HUES48 (cell line): ENCODE data around the gene UBIAD1.

ENCODE experiments used
- H3K27ac ChIP-seq: one replicate; pipeline ENCODE4 v1.7.0; 2013; ENCODE audit warnings: low read depth, low read length, inconsistent platforms
- H3K27me3 ChIP-seq: 2 replicates; pipeline ENCODE4 v1.6.1; 2013; ENCODE audit warnings: mild to moderate bottlenecking, low read length; ENCODE audit not compliant: control insufficient read depth, insufficient read depth
- H3K36me3 ChIP-seq: 2 replicates; pipeline ENCODE4 v1.6.1; 2013; ENCODE audit warnings: low read length; ENCODE audit not compliant: control insufficient read depth, insufficient read depth
- H3K4me1 ChIP-seq: 2 replicates; pipeline ENCODE4 v1.6.1; 2013; ENCODE audit warnings: mild to moderate bottlenecking, low read length; ENCODE audit not compliant: control insufficient read depth, insufficient read depth
- H3K4me3 ChIP-seq: 2 replicates; pipeline ENCODE4 v1.5.1; 2013; ENCODE audit warnings: mild to moderate bottlenecking, low read depth, low read length
- H3K9ac ChIP-seq: 2 replicates; pipeline ENCODE4 v1.6.1; 2013; ENCODE audit warnings: mild to moderate bottlenecking, low read depth, low read length, moderate library complexity
- H3K9me3 ChIP-seq: 2 replicates; pipeline ENCODE4 v1.6.1; 2013; ENCODE audit warnings: low read length; ENCODE audit not compliant: control insufficient read depth, insufficient read depth

The UBIAD1 gene

GRCh38 chr1:11314959-11315358 is 42.0 kb downstream of the UBIAD1 start:
- Histone ChIP-seq H3K4me1 (peaks cover 11% of the 10 kb centered on the region; the same call in 1 of the 2 replicates), H3K27ac (no peak overlapping the region), H3K36me3 (no peaks in the 10 kb centered on the region), H3K9ac (no peak overlapping the region), H3K9me3 (no peaks in the 10 kb centered on the region), H3K4me3 (no peak overlapping the region), H3K27me3 (no peaks in the 10 kb centered on the region)

DNA sequence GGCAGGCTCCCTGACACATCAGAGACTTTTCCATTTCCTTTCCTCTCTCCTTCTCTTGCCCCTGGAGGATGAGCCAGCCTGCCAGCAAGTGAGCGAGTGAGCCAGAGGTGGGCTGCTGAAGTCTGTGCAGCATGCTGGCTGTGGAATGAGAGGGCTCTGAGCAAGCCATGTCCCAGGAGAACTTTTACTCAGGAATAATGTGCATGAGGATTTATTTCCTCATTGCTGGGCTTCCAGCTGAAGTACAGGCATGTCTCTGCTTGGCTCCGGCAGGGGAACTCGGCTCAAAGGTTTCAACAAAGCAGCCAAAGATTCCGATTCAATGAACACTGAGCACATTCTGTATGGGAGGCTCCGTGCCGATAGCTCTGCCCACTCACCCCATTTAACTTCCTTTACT is 43.7 kb downstream of the UBIAD1 start:
- Histone ChIP-seq H3K4me3 (no peak overlapping the region), H3K9ac (no peak overlapping the region), H3K4me1 (peaks cover 9% of the 10 kb centered on the region; the same call in 1 of the 2 replicates), H3K27ac (no peak overlapping the region), H3K27me3 (no peaks in the 10 kb centered on the region), H3K9me3 (no peaks in the 10 kb centered on the region), H3K36me3 (no peaks in the 10 kb centered on the region)

GRCh38 chr1:11318982-11319381 is 46.0 kb downstream of the UBIAD1 start:
- H3K27ac ChIP-seq, result no peak overlapping the region
- no peaks in the 10 kb centered on the region for H3K9me3 ChIP-seq
- no peak overlapping the region for H3K4me3 ChIP-seq
- no peaks in the 10 kb centered on the region for H3K36me3 ChIP-seq
- no peaks in the 10 kb centered on the region for H3K27me3 ChIP-seq
- H3K4me1 ChIP-seq, result no peaks in the 10 kb centered on the region
- H3K9ac ChIP-seq, result no peak overlapping the region

DNA sequence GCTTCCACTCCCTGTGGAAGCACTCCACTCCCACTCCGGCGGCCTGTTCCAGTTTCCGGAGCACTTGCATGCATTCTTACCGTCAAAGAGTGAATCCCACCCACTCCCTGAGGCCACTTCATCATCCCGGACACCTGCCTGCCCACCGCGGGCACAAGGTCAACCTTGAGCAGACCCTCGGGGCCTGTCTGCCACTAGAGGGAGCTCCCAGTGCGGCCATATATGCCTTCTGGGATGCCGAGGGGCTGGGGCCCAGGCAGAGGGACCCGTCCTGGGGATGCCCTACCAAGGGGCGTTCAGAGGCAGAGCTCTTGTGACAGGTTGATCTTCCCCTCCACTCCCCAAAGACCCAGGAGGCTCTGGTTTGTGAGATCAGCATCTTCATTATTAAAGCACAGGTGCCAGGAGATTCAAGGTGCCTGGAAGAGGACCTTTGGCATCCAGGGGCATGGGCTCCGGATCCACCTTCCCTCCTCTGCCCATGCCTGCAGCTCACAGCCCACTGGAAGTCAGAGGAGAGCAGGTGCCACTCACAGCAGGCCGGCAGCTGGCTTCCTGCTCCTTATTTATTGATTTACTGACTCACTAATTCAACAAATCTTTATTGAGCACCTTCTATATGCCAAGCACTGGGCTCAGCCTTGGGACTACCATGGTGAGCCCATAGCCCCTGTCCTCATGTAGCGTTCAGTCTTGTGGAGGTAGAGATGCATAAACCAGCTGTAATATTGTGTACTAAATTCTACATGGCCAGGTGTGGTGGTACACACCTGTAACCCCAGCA is 47.3 kb downstream of the UBIAD1 start:
- Histone ChIP-seq H3K9ac (no peak overlapping the region), H3K36me3 (no peaks in the 10 kb centered on the region), H3K9me3 (no peaks in the 10 kb centered on the region)

DNA sequence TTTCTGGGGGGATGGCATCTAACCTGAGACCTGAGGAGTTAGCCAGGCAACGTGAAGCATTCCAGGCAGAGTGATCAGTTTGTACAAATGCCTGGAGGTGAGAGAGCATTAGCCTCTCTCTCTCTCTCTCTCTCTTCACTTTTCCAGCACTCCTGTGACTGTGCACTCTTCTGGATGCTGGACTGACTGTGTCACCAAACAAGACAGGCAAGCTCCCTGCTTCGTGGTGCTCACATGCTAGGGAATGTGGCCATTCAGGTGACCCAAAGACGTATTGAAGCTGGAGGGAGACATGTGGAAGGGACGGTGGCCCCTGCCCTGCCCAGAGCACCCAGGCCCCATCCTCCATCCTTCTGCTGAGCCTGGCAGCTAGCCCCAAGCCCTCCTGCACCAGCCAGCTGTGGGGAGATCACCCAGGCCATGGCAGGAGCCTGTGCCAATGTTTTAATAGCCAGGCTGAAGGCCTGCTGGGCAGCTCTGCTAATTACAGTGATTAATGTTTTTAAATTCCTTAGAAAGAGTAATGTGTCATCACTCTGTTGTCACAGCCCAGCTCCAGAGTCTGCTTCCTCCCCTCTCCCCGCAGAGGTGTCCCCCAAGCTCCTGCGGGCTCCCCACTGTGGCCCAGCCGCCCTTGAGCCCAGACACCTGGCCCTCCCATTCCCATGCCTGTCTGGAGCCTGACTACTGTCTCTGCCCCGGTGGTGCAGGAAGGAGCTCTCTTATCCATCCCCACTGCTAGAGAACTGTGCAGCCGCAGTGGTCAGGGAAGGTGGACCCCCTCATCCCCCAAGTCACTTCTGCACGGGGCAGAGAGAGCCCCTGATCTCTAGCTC is 48.9 kb downstream of the UBIAD1 start:
- no peak overlapping the region for H3K27ac ChIP-seq
- H3K9ac ChIP-seq, result no peak overlapping the region
- H3K4me3 ChIP-seq, result no peak overlapping the region
- H3K9me3 ChIP-seq, result no peaks in the 10 kb centered on the region
- H3K27me3 ChIP-seq, result no peaks in the 10 kb centered on the region
- no peaks in the 10 kb centered on the region for H3K36me3 ChIP-seq
- no peaks in the 10 kb centered on the region; the same call in 1 of the 2 replicates for H3K4me1 ChIP-seq

More for the DNA sequence above, 47.3 kb downstream of the UBIAD1 start:
- H3K4me1 ChIP-seq, result no peaks in the 10 kb centered on the region; the same call in 1 of the 2 replicates
- no peak overlapping the region for H3K27ac ChIP-seq
- H3K27me3 ChIP-seq, result no peaks in the 10 kb centered on the region
- no peak overlapping the region for H3K4me3 ChIP-seq

GRCh38 chr1:11324567-11325165 is 51.7 kb downstream of the UBIAD1 start:
- Histone ChIP-seq H3K4me3 (no peak overlapping the region), H3K27me3 (no peaks in the 10 kb centered on the region), H3K27ac (no peak overlapping the region), H3K36me3 (no peaks in the 10 kb centered on the region), H3K4me1 (no peaks in the 10 kb centered on the region; the same call in 1 of the 2 replicates), H3K9me3 (no peaks in the 10 kb centered on the region), H3K9ac (no peak overlapping the region)

GRCh38 chr1:11326070-11326469 is 53.1 kb downstream of the UBIAD1 start:
- no peak overlapping the region for H3K4me3 ChIP-seq
- H3K27ac ChIP-seq, result no peak overlapping the region
- no peaks in the 10 kb centered on the region for H3K36me3 ChIP-seq
- H3K9me3 ChIP-seq, result no peaks in the 10 kb centered on the region
- H3K4me1 ChIP-seq, result peaks cover under 1% of the 10 kb centered on the region; the same call in 1 of the 2 replicates
- H3K9ac ChIP-seq, result no peak overlapping the region
- no peaks in the 10 kb centered on the region for H3K27me3 ChIP-seq

DNA sequence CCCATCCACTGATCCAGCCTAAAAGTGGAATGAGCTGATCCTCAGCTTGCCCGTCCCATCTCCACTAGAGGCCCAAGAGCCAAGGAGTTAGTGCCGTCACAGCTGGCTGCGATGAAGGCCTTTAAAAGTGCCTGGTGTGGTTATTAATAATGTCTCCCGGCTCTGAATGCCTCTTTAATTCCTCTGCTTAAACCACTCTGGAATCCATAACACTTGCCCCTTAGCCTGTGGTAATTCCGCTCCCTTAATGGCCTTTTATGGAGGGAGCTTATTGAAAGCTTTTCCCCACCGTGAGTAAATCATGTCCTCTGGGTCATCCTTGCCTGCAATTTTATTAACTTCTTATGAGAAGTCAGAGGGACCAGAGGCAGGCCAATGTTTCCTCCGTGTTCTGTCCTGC is 55.4 kb downstream of the UBIAD1 start:
- no peak overlapping the region for H3K4me3 ChIP-seq

GRCh38 chr1:11330411-11330810 is 57.4 kb downstream of the UBIAD1 start:
- Histone ChIP-seq H3K9ac (no peak overlapping the region), H3K27ac (no peak overlapping the region), H3K36me3 (no peaks in the 10 kb centered on the region), H3K4me3 (no peak overlapping the region), H3K9me3 (no peaks in the 10 kb centered on the region), H3K27me3 (no peaks in the 10 kb centered on the region), H3K4me1 (peaks cover 6% of the 10 kb centered on the region; the same call in 1 of the 2 replicates)

More for the DNA sequence above, 55.4 kb downstream of the UBIAD1 start:
- no peaks in the 10 kb centered on the region for H3K36me3 ChIP-seq
- no peak overlapping the region for H3K9ac ChIP-seq
- peaks cover 6% of the 10 kb centered on the region; the same call in 1 of the 2 replicates for H3K4me1 ChIP-seq
- no peak overlapping the region for H3K27ac ChIP-seq
- H3K27me3 ChIP-seq, result no peaks in the 10 kb centered on the region
- H3K9me3 ChIP-seq, result no peaks in the 10 kb centered on the region

DNA sequence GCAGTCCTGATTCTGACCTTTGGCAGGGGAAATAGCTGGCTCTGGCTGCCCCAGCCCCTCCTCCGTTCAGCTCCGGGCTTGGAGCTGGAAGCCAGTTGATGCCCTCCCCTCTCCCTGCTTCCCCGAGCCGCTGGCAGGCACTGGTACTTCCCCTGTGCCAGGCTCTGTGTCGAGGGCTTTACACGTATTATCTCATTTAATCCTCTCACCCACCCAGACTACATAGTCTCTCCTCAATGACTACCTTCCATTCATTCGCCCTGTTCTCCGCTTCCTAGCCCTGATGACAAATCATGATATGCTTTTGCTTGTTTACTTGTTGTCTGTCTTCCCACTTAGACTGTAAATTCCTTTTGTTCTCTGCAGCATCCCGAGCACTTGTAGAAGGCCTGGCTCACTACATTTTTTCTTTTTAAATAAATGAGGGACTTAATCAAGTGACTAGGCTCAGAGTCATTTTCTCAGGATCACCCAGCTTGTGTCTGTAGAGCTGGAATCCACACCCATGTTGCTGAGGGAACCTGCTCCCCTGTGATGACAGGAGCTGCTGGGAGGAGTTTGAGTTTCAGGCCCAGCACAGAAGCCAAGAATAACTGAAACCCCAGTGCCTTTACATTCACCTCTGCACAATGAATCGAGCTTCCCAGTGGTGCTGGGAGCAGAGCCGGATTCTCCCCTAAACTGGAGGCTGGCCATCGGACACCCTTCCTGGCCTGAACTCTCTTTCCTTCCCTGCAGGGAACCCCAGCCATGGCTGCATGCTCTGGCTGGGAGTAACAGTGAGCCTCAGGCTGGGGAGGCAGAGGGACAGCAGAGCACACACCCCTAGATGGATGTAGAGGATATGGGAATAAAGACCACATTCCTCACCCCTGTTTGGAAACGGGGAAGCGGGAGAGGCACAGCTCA is 58.3 kb downstream of the UBIAD1 start:
- Histone ChIP-seq H3K4me1 (peaks cover 6% of the 10 kb centered on the region; the same call in 1 of the 2 replicates), H3K36me3 (no peaks in the 10 kb centered on the region), H3K27ac (no peak overlapping the region), H3K9ac (no peak overlapping the region), H3K9me3 (no peaks in the 10 kb centered on the region), H3K4me3 (no peak overlapping the region), H3K27me3 (no peaks in the 10 kb centered on the region)
